HG02798 (cell line): Measurements from ENCODE around the gene SLC8A1.

Experiments
- ATAC-seq: cut with Tn5 transposase; IDR thresholded peaks from one replicate; pipeline ENCODE4 v1.9.1; 2021; ENCODE audit warnings: mild to moderate bottlenecking; ENCODE audit not compliant: unreplicated experiment, poor library complexity

Gene SLC8A1

DNA sequence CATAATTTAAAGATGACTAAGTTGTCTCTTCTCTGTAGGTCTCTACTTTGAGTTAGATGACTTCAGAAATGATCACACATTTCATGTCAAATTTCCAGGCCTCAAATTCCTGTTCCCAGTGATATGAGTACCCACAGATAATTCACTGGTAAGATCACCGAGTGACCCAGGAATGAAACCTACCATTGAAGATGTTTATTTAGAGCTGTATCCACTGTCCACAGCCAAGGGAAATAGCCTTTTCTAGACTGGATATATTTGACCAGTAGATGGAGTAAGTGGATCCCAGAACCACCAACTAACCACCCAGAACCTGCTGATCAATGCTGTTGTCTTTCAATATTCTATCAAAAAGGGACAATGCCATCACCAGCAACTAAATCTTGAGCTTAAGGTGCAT lies 238.8 kb downstream of the SLC8A1 start:
- no peak for ATAC-seq

GRCh38 chr2:40210968-40211353 lies 240.9 kb downstream of the SLC8A1 start:
- ATAC-seq, result no peak

- no peak for ATAC-seq
Measured at GRCh38 chr2:40210344-40210967, 241.4 kb downstream of the SLC8A1 start.

DNA sequence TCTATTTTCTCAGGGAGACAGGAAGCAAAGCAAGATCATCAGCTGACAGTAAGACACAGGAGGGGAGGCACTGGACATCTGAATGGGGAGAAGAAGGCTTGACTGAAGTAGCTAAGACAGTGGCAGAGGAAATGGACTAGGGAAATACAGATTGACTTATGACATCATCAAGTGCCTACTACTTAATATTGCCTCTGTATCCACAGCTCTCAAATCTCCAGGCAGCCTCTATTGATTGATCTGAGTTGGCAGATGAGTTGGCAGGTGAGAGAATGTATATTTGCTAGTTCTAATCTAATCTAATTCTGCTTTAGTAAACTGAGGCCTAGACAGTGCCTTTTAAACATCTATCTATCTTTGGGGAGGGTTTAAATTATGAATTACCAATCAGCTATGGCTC lies 242.1 kb downstream of the SLC8A1 start:
- no peak for ATAC-seq

- ATAC-seq, result no peak
Measured at GRCh38 chr2:40208463-40208862, 243.4 kb downstream of the SLC8A1 start.

DNA sequence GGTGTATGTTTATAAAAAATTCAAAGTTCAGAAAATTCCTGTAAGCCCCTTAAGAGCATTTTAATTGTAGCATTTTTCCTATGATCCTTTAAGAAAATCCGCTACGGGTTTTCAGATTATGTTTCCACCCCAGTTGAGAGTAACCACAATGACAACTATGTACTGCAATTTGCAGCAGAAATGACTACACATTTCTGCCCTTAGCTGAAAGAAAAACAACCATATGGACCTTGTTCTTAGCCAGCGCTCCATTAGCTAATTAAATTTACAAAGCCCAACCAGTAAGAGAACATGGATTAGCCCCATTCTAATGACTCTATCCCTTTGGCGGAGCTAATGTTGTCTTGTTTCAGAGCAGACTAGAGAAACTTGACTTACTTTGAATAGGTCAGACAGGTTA lies 247.6 kb downstream of the SLC8A1 start:
- no peak for ATAC-seq

DNA sequence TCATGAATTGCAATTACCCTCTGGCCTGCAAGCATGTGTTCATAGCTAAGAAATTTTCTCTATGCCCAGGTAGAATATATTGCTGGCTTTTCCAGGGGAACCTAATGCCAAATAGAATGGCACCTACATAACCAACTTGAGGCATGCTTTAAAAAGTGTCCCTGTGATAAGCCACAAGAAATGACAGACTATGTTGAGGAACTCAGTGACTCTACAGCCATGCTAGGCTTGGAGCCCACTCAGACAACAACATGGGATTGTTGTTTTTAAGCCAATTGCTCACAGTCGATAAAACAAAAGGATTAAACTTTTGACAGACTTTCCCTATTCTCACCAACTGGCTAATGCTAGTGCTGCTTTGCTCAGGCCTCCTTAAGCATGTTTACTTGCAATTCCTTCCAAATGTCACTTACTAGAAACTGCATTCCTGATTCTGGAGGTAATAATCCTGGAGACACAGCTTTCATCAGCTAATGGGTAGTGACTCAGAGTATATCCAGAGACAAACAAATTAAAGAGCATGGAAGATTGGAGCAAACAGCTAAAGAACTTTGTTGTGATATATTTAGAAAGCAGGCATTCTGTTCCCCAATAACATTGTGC lies 249.0 kb downstream of the SLC8A1 start:
- ATAC-seq, result no peak

GRCh38 chr2:40201425-40201824 lies 250.5 kb downstream of the SLC8A1 start:
- no peak for ATAC-seq

DNA sequence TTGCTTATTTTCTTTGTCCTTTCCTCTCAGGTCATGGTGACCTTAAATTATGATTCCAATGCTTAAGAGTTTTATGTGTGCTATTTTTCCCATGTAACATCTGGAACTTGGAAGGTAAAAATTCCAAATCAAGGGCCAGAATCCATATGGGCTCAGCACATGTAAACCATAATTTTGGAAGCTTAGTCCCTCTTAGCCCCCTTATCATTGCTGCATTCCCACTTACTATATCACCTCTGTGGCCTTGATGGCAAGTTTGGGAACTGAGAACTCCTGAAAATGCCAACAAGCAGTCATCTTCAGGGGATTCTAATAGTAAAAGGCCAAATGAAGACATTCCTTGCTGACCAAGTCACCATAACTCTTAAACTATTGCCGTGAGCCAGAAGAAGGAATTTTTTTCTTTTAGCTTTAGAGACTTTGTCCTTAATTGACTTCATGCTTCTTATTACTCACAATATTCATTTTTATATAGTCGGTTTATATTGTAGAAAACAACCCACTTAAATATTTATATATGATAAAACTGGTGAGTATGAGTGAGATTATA lies 251.4 kb downstream of the SLC8A1 start:
- no peak for ATAC-seq

GRCh38 chr2:40199771-40200170 lies 252.1 kb downstream of the SLC8A1 start:
- ATAC-seq, result no peak

DNA sequence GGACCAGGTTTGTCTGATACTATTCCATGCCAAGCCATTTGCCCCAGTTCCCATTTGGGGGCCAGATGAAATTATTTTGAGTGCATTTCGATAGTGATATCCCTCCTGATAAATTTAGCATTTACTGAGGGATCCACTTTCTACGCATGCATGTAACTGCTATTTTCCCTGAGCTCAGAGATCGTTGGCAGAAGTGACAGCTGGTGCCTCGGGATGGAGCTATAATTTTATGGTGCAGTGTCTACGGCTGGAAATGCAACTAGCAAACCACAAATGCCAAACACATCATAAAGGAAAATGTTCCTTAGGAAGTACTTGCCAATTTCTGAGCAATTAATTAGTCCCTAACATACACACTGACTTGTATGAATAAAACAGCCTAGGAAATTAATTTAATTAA lies 254.8 kb downstream of the SLC8A1 start:
- ATAC-seq, result no peak

DNA sequence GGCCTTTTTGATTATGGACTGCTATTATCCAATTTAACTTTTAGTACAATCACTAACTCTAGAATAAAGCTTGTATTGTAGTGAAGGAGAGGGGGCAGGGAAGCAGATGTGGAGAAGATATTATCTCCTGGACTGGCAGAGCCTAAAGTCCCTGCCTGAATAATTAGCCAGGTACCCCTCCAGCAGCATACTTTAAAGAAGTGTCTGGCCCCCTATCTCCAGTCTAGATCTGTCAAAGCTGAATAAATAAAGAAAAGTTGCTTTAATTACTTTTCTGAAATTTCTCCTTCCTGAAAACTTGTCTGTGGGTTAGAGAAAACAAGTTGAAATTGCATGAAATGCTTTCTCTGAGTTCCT lies 258.2 kb downstream of the SLC8A1 start:
- ATAC-seq, result no peak

DNA sequence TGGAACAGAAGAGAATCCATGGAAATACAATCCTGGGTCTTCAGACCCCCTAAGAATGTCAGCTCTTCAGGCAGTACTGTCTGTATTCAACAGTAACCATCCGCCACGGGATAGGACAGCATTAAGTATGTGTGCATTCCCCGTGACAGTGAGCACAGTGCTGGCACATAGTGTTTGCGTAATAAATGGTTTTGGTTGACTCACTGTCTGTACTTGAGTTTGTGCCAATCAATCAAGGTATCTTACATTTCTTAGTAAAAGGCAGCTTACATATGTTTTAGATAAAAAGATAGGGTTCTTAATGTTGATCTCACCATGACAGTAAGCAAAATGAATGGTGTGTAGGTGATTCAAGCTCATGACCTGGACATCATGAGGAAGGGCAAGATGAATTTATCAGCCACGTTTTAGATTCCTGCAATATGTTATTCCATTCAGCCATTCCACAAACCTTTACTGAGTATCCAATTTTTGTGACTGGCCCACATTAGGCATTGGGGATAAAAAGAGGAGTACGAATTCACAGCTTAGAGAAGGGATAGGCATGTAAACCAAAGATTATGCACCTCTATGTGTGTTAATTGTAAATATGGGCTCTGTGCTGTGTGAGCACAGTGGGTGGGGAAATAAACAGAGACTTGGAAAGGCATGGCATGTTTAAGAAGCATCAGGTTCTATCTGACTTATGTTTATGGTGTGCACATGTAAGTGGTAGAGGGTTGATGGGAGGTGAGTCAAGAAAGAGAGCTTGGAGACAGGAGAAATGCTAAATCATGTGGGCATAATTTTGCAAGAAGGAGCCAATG lies 258.8 kb downstream of the SLC8A1 start:
- ATAC-seq, result no peak

DNA sequence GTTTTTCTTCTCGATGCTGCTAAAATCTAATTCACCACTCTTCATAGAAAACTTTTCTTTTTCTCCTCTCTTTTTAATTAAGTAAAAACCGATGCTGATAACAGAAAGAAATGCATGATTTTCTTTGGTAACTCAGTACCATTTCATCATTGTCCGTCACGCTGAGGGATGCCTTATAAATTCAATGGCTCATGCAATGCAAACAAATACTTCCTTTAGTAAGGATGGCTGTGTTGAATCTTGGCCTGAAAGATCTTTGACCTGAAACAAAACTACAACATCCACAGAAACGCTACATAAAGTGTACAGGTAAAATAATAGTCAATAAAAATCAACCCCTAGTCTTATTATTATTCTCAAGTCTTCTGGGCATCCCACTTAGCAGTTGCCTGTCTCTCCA lies 261.4 kb downstream of the SLC8A1 start:
- no peak for ATAC-seq

DNA sequence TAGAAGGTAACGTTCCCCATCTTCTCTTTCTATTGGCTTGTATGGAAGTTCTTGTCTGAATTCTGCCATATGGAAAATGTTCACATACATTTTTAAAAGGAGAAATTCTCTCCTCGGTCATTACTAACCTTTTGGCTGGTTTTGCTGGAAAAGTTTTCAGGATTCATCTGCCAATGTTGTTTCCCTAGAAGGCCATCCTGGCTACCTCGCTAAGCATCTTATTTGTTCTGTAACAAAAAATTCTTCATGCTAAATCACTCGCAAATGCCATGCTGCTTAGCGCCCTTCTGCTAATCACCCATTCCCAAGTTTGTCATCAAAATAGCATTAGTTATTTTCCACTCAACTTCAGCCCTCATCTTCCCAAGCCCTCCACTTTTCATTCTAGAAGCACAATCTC lies 262.0 kb downstream of the SLC8A1 start:
- no peak for ATAC-seq

GRCh38 chr2:40187054-40187453 lies 264.8 kb downstream of the SLC8A1 start:
- no peak for ATAC-seq

DNA sequence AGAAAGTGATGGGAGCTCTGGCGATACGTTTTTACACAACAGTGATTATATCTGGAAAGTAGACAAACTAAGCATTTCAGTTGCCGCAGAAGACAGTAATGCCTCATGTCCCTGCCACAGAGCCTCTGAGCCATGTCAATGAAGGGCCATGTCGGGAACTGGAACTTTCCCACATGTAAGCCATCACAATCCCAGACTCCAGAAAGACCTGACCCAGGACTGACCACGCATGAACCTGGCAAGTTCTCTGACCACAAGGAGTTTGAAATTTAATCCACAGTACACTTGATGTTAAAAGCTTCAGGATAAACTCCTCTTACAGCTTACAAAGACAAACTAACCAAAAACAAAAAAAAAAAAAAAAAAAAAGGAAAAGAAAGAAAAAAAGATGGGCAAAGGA lies 267.3 kb downstream of the SLC8A1 start:
- ATAC-seq, result no peak

- no peak for ATAC-seq
Measured at GRCh38 chr2:40181855-40182254, 270.0 kb downstream of the SLC8A1 start.

- ATAC-seq, result no peak
Measured at GRCh38 chr2:40179801-40180200, 272.1 kb downstream of the SLC8A1 start.

DNA sequence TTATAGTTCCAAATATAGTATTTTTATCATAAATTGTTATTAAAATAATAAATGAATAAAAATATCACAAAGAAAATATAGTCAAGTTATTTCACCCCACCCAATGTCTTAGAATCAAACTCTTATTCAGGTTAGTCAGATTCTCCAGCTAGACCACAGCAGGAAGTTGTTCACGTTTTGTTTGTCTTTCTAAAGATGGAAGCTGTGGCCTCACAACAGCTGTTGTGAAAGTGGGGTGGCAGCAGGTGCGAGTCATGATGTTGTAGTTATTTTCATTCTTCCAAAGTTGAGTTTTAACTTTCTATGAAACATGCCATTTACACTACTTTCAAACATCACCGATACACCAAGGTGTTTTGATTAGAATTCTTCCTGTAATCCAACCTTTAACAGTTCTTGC lies 272.9 kb downstream of the SLC8A1 start:
- peak; percentile 79 for ATAC-seq

- no peak for ATAC-seq
Measured at GRCh38 chr2:40178171-40178778, 273.6 kb downstream of the SLC8A1 start.
